ENCODE measurements around the gene TUBA4A. TPM values are rescaled to one million over a fixed set of nuclear protein-coding genes. Genes with fewer than 3 reads are reported as not detected.

TUBA4A gene
- total RNA-seq, 4 donors from 2014 or later, result 351 to 797 (median 386) TPM

GRCh38 chr2:219207134-219207883 lies 46.4 kb downstream of the TUBA4A start:
- intact Hi-C loops (cut with DNase I; ENCODE audit: low total_unique reads) (loop anchor here (1.0 kb wide), 1 partner anchor 46 kb away; the partner anchor contains the start of genes TUBA4A and TUBA4B), in situ Hi-C loops (cut with MboI; ENCODE audit: low sequenced_read_pairs in 4 of 4) (loop anchor here in 2 of 4 donors (5.0 kb wide), 1 partner anchor 35 kb away; the partner anchor contains the start of gene SLC23A3 (in 2 of the 2))
- H3K9me3 ChIP-seq, result no peaks in the 10 kb centered on the region
- peak overlapping the region; percentile 71 to 94 (median 84) for H3K4me3 ChIP-seq
- TF ChIP-seq POLR2A (IDR thresholded peaks at IDR 0.05) (no peak), CTCF (IDR thresholded peaks at IDR 0.05 in 4 of 5, conservative IDR thresholded peaks at IDR 0.05 in 1 of 5) (no peak)
- peak overlapping the region; percentile 87 to 99 (median 98) for H3K27ac ChIP-seq
- DNase-seq (no peak), ATAC-seq (no peak)
- peaks cover 16 to 21% of the 10 kb centered on the region in 2 donors for H3K4me1 ChIP-seq
- peaks cover 0 to 41% of the 10 kb centered on the region in 2 donors for H3K36me3 ChIP-seq
- H3K27me3 ChIP-seq, result no peaks in the 10 kb centered on the region

- intact Hi-C loops (cut with DNase I; ENCODE audit: low total_unique reads), result loop anchor here (1.0 kb wide), 5 partner anchors 11 to 47 kb away; partner anchors contain the start of genes ANKZF1, ATG9A, NHEJ1 and RETREG2
- ATAC-seq (peak; percentile 93 to 95), DNase-seq (peak; percentile 90 to 92)
- peak within 1 kb of the TSS; percentile 87 to 99 (median 98) for H3K27ac ChIP-seq
- peak within 1 kb of the TSS; percentile 71 to 94 (median 84) for H3K4me3 ChIP-seq
- H3K27me3 ChIP-seq, result no peaks in the 10 kb centered on the region
- H3K9me3 ChIP-seq, result no peaks in the 10 kb centered on the region
- peaks cover 0 to 35% of the 10 kb centered on the region in 2 donors for H3K36me3 ChIP-seq
- H3K4me1 ChIP-seq, result peaks cover 16 to 21% of the 10 kb centered on the region in 2 donors
- in situ Hi-C loops (cut with MboI; ENCODE audit: low sequenced_read_pairs in 4 of 4), result loop anchor here in 2 of 4 donors (5.0 kb wide), 1 partner anchor 34 kb away; the partner anchor contains the start of gene SLC23A3 (in 2 of the 2)
- TF ChIP-seq POLR2A (IDR thresholded peaks at IDR 0.05), result peak; percentile 89 to 93
- peak in 4 of 5 experiments; percentile 14 to 43 (median 18) for TF ChIP-seq CTCF (IDR thresholded peaks at IDR 0.05 in 4 of 5, conservative IDR thresholded peaks at IDR 0.05 in 1 of 5)
Observed at GRCh38 chr2:219206328-219207133, 47.2 kb downstream of the TUBA4A start, which contains the start of gene ZFAND2B. Gene ZFAND2B, plus strand, starts transcription at chr2:219206782. Its CDS starts 206 bp downstream, at chr2:219206988.

GRCh38 chr2:219205981-219206327 lies 47.8 kb downstream of the TUBA4A start:
- TF ChIP-seq POLR2A (IDR thresholded peaks at IDR 0.05) (no peak), CTCF (IDR thresholded peaks at IDR 0.05 in 4 of 5, conservative IDR thresholded peaks at IDR 0.05 in 1 of 5) (no peak)
- H3K9me3 ChIP-seq, result no peaks in the 10 kb centered on the region
- in situ Hi-C loops (cut with MboI; ENCODE audit: low sequenced_read_pairs in 4 of 4) (loop anchor here in 2 of 4 donors (5.0 kb wide), 1 partner anchor 34 kb away; the partner anchor contains the start of gene SLC23A3 (in 2 of the 2)), intact Hi-C loops (cut with DNase I; ENCODE audit: low total_unique reads) (loop anchor here (1.0 kb wide), 4 partner anchors 11 to 46 kb away; partner anchors contain the start of genes ANKZF1, ATG9A, NHEJ1 and RETREG2)
- H3K27me3 ChIP-seq, result no peaks in the 10 kb centered on the region
- peaks cover 0 to 33% of the 10 kb centered on the region in 2 donors for H3K36me3 ChIP-seq
- no peak for ATAC-seq
- peak overlapping the region; percentile 87 to 99 (median 98) for H3K27ac ChIP-seq
- peaks cover 16 to 21% of the 10 kb centered on the region in 2 donors for H3K4me1 ChIP-seq
- peak overlapping the region; percentile 71 to 94 (median 84) for H3K4me3 ChIP-seq
- no peak for DNase-seq

- intact Hi-C loops (cut with DNase I; ENCODE audit: low total_unique reads) (no loop called here), in situ Hi-C loops (cut with MboI; ENCODE audit: low sequenced_read_pairs in 4 of 4) (loop anchor here in 2 of 4 donors (5.0 kb wide), 1 partner anchor 33 kb away; the partner anchor contains the start of gene SLC23A3 (in 2 of the 2))
- H3K9me3 ChIP-seq, result no peaks in the 10 kb centered on the region
- H3K4me3 ChIP-seq, result no peak overlapping the region
- no peak for TF ChIP-seq POLR2A (IDR thresholded peaks at IDR 0.05)
- no peak for TF ChIP-seq CTCF (IDR thresholded peaks at IDR 0.05 in 4 of 5, conservative IDR thresholded peaks at IDR 0.05 in 1 of 5)
- no peaks in the 10 kb centered on the region for H3K27me3 ChIP-seq
- H3K4me1 ChIP-seq, result peaks cover 16 to 21% of the 10 kb centered on the region in 2 donors
- H3K27ac ChIP-seq, result no peak overlapping the region
- no peak for DNase-seq
- no peak for ATAC-seq
- peaks cover 0 to 25% of the 10 kb centered on the region in 2 donors for H3K36me3 ChIP-seq
Observed at GRCh38 chr2:219205165-219205538, 48.6 kb downstream of the TUBA4A start.

All from gastrocnemius medialis (tissue), 4 donors.